Islet of Langerhans (tissue), 1 donor: Measurements from ENCODE around the gene KRCC1.
"Not testable (repeated sequence)": the region's sequence is repeated elsewhere in the genome, so short reads cannot be mapped to it uniquely, and the experiment has no call there.

Experiments used
- FAIRE-seq: peaks from one replicate; lab custom pipeline; 2011; peaks lifted over from hg19 to GRCh38; lab: Jason Lieb, UNC

KRCC1 gene

GRCh38 chr2:87996570-87996969 lies 59.0 kb downstream of the KRCC1 start:
- FAIRE-seq: no peak

- FAIRE-seq: no peak
Observed at GRCh38 chr2:87995756-87996155, 59.8 kb downstream of the KRCC1 start.

GRCh38 chr2:87994304-87994850 lies 61.2 kb downstream of the KRCC1 start:
- FAIRE-seq: not testable (repeated sequence)

- not testable (repeated sequence) for FAIRE-seq
Observed at GRCh38 chr2:87992569-87992968, 63.0 kb downstream of the KRCC1 start.

GRCh38 chr2:87987473-87987872 lies 68.1 kb downstream of the KRCC1 start:
- FAIRE-seq: not testable (repeated sequence)

GRCh38 chr2:87985902-87986301 lies 69.7 kb downstream of the KRCC1 start:
- FAIRE-seq: not testable (repeated sequence)

- not testable (repeated sequence) for FAIRE-seq
Observed at GRCh38 chr2:87981182-87981581, 74.4 kb downstream of the KRCC1 start.
